Cardiac fibroblast (primary cell): ENCODE data around the gene ZDHHC20.

Source experiments
- DNase-seq, 2 donors: peaks; one replicate each; pipeline versions ENCODE4 v3.0.0 to v3.0.0-alpha.2; 2010; ENCODE audit warnings: low read depth in 2 of 2
- H3K4me3 ChIP-seq, 2 donors: replicated peaks in 1 of 2; 1 replicate in 1 of 2; 2 replicates in 1 of 2; pipeline ENCODE4 v1.5.1; 2011; ENCODE audit warnings: low read depth in 2 of 2, low read length in 2 of 2, mild to moderate bottlenecking in 2 of 2, moderate library complexity in 1 of 2
- TF ChIP-seq, protein P1 (sequence below): IDR thresholded peaks from one replicate; pipeline ENCODE4 v1.5.1; 2011; ENCODE audit warnings: low read depth, mild to moderate bottlenecking, low read length, inconsistent platforms

ZDHHC20 gene

GRCh38 chr13:21343659-21344058 lies 115.4 kb downstream of the ZDHHC20 start:
- TF ChIP-seq, protein P1, sequence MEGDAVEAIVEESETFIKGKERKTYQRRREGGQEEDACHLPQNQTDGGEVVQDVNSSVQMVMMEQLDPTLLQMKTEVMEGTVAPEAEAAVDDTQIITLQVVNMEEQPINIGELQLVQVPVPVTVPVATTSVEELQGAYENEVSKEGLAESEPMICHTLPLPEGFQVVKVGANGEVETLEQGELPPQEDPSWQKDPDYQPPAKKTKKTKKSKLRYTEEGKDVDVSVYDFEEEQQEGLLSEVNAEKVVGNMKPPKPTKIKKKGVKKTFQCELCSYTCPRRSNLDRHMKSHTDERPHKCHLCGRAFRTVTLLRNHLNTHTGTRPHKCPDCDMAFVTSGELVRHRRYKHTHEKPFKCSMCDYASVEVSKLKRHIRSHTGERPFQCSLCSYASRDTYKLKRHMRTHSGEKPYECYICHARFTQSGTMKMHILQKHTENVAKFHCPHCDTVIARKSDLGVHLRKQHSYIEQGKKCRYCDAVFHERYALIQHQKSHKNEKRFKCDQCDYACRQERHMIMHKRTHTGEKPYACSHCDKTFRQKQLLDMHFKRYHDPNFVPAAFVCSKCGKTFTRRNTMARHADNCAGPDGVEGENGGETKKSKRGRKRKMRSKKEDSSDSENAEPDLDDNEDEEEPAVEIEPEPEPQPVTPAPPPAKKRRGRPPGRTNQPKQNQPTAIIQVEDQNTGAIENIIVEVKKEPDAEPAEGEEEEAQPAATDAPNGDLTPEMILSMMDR: no peak
- no peak overlapping the region for H3K4me3 ChIP-seq
- DNase-seq: no peak

- TF ChIP-seq, protein P1: no peak
- DNase-seq: no peak
- H3K4me3 ChIP-seq: no peak overlapping the region
Observed at GRCh38 chr13:21342699-21343442, 116.2 kb downstream of the ZDHHC20 start.

GRCh38 chr13:21341637-21342422 lies 117.3 kb downstream of the ZDHHC20 start:
- no peak for DNase-seq
- no peak overlapping the region for H3K4me3 ChIP-seq
- TF ChIP-seq, protein P1: no peak

- TF ChIP-seq, protein P1: no peak
- H3K4me3 ChIP-seq: no peak overlapping the region
- DNase-seq: no peak
Observed at GRCh38 chr13:21338639-21339278, 120.3 kb downstream of the ZDHHC20 start.

DNA sequence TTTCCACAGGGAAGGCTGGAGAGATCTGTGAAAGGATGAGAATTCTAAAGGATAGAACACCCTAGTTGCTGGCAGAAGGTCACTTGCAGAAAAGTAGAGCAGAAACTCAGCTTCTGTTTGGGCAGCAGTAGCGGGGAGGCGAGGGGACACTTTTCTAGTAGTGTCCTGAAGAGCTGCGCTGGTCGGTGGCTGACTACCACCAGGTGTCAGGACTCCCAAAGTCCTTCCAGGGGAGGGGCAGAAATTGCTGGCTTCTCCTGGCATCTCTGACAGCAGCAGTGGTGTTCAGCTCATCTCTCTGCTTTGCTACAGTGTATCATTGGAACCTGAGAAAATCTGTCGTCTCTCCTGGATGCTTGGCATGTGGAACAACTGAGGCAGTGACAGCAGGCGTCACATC lies 120.9 kb downstream of the ZDHHC20 start:
- DNase-seq: no peak
- H3K4me3 ChIP-seq: no peak overlapping the region
- TF ChIP-seq, protein P1: no peak

DNA sequence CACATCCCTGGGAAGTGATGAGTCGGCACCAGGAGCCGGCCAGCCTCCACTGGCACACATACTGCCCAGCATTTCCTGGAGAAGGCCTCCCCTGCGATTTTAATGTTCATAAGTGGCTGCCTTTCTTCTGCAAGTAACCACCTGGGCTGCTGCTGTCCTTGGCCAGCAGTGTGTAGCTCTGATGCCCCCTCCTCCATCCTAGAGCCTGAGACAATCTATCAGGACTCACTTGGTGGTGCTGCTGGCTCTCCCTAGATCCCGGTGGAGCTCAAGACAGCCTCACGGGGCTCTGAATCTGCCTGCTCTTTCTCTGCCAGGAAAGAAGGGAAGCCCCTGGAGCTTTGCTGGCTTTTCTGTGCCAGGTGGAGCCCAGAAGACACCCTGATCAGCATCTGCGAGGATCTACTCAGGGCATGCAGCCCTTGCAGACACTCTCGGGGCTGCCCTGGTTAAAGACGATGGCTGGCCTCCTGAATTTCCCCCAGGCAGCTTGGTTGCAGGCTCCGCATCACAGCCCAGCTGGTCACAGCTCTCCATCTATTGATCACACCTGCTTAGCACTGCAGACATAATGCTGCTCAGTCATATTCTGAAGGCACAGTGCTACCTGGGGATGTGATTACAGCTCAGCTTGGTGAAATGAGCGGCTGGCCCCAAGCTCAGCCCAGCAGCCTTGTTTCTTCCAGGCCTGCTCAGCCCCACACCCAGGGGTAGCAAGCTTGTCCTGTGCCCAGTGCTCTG lies 122.3 kb downstream of the ZDHHC20 start:
- H3K4me3 ChIP-seq: no peak overlapping the region
- DNase-seq: no peak
- TF ChIP-seq, protein P1: no peak
